IPS DF 6.9 (cell line): ENCODE data around the gene CYSLTR2.

ENCODE experiments used
- DNase-seq: peaks from one replicate; pipeline ENCODE4 v3.0.0-alpha.2; 2013; ENCODE audit warnings: low read depth, low spot score
- H3K27ac ChIP-seq: one replicate; pipeline ENCODE4 v1.5.1; 2013; ENCODE audit warnings: low read length, control low read depth
- H3K27me3 ChIP-seq: 2 replicates; pipeline ENCODE4 v1.6.1; 2013; ENCODE audit warnings: mild to moderate bottlenecking, low read length; ENCODE audit not compliant: control insufficient read depth, insufficient read depth
- H3K36me3 ChIP-seq: 2 replicates; pipeline ENCODE4 v1.6.1; 2013; ENCODE audit warnings: low read length; ENCODE audit not compliant: control insufficient read depth, insufficient read depth
- H3K4me1 ChIP-seq: 2 replicates; pipeline ENCODE4 v1.6.1; 2013; ENCODE audit warnings: low read length; ENCODE audit not compliant: control insufficient read depth, insufficient read depth
- H3K4me3 ChIP-seq: 2 replicates; pipeline ENCODE4 v1.5.1; 2013; ENCODE audit warnings: mild to moderate bottlenecking, low read length
- H3K9me3 ChIP-seq: 2 replicates; pipeline ENCODE4 v1.6.1; 2013; ENCODE audit warnings: low read length, inconsistent platforms; ENCODE audit not compliant: control insufficient read depth, insufficient read depth
- whole genome bisulfite sequencing: extraction: QIAGEN DNeasy Blood & Tissue Kit; methylation state at CpG from one replicate; pipeline ENCODE4 v1.1.7; 2013; ENCODE audit warnings: mixed read lengths, missing lambda C conversion rate; ENCODE audit not compliant: insufficient read length, insufficient coverage; 5-methylcytosine and 5-hydroxymethylcytosine counted together

CYSLTR2 gene

DNA sequence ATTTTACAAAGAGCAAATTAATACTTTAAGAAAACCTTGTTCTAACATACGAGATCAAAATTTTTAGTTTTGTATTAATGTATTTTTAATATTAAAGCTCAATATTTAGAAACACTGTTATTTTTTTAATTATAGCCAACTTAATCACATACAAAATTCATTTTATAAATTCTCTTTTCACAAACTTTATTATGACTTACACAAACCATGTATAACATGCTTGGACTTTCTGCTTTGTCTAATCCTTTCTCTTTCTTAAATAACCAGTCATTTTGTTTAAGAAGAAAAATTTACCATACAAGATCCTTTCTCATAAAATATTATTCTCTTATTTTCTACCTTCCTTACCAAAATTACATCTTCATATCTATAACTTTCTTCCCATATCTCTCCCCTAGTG is 62.2 kb downstream of the CYSLTR2 start:
- no peak for DNase-seq
- H3K27ac ChIP-seq = no peak overlapping the region
- peaks cover 2% of the 10 kb centered on the region; the same call in 1 of the 2 replicates for H3K9me3 ChIP-seq
- WGBS = no CpG with 5 or more reads among the region's 1 CpG
- no peak overlapping the region for H3K4me3 ChIP-seq
- H3K4me1 ChIP-seq = no peaks in the 10 kb centered on the region
- H3K27me3 ChIP-seq = no peaks in the 10 kb centered on the region
- H3K36me3 ChIP-seq = no peaks in the 10 kb centered on the region

DNA sequence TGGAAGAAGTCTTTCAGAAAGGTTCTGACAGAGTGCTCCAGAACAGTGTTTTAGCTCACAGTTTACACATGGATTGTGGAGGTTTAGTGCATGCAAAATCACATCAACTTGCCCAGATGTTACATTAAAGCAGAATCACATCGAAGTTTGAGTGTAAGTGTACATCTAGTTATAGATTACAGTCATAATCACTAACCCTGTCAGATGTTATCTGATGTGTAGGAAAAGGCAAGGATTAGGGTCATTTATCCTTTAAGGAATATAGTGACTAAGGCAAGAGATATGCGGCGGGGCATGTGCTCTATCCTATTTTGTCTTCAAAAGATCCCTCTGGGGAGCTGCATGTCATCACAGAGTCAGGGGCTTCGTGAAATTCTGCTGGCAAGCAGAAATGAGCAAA is 66.9 kb downstream of the CYSLTR2 start:
- H3K36me3 ChIP-seq = no peaks in the 10 kb centered on the region
- no peak for DNase-seq
- no peaks in the 10 kb centered on the region; the same call in 1 of the 2 replicates for H3K9me3 ChIP-seq
- H3K4me1 ChIP-seq = no peaks in the 10 kb centered on the region
- H3K4me3 ChIP-seq = no peak overlapping the region
- H3K27ac ChIP-seq = no peak overlapping the region
- H3K27me3 ChIP-seq = no peaks in the 10 kb centered on the region
- no CpG with 5 or more reads among the region's 4 CpGs for WGBS

DNA sequence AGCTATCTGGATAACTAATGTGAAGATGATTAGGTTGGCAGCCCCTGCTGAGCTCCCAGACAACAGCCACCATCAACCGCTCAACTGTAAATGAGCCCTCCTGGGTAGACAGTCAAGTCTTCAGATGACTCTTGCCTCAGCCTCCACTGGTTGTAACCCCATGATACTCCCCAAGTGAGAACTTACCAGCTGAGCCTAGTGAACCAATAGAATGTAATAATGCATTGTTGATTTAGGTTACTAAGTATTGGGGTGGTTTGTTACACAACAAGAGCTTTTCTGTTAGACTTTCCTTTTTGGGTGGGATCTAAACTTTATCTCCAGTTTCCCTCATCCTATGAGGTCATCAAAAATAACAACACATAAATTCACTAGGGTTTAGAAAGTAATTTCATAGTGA is 69.4 kb downstream of the CYSLTR2 start:
- H3K27ac ChIP-seq = no peak overlapping the region
- H3K4me1 ChIP-seq = no peaks in the 10 kb centered on the region
- no peaks in the 10 kb centered on the region for H3K27me3 ChIP-seq
- no CpG with 5 or more reads among the region's 1 CpG for WGBS
- H3K4me3 ChIP-seq = no peak overlapping the region
- H3K9me3 ChIP-seq = no peaks in the 10 kb centered on the region; the same call in 1 of the 2 replicates
- no peak for DNase-seq
- H3K36me3 ChIP-seq = no peaks in the 10 kb centered on the region

DNA sequence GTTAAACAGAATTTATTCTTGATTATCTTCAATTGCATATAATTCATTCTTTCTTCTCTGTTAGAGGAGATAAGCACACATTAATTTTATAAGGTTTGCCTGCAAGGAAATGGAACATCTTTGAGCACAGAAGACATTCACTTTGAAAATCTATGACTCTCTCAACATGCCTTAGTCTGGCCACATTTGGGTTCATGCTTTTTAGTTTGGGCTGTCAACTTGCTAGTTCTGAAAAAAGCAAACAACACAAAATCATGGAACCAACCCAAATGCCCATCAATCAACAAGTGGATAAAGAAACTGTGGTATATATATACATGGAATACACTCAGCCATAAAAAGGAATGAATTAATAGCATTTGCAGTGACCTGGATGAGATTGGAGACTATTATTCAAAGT is 71.5 kb downstream of the CYSLTR2 start:
- no peaks in the 10 kb centered on the region for H3K27me3 ChIP-seq
- no peaks in the 10 kb centered on the region for H3K4me1 ChIP-seq
- H3K9me3 ChIP-seq = no peaks in the 10 kb centered on the region
- DNase-seq = no peak
- H3K27ac ChIP-seq = no peak overlapping the region
- H3K36me3 ChIP-seq = no peaks in the 10 kb centered on the region
- H3K4me3 ChIP-seq = no peak overlapping the region

DNA sequence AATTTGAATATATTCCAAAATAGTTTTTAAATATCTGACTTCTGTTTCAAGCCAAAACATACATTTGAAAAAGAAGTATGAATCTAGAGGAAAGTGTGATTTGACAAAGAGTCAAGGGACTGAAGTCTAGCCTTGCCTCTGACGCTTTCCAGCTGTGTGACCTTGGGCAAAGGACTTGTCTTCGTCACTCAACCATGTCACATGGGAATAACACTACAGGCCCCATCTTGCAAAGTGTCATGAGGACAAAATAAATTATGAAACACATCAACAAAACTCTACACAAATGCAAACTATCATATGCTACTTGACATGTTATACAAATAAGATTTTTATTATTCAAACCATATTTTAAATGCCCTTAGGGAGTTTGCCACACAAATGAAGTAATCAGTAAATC is 73.0 kb downstream of the CYSLTR2 start:
- no peaks in the 10 kb centered on the region for H3K9me3 ChIP-seq
- no peak overlapping the region for H3K27ac ChIP-seq
- no peak overlapping the region for H3K4me3 ChIP-seq
- no CpG with 5 or more reads among the region's 2 CpGs for WGBS
- no peaks in the 10 kb centered on the region for H3K36me3 ChIP-seq
- no peaks in the 10 kb centered on the region for H3K27me3 ChIP-seq
- DNase-seq = no peak
- no peaks in the 10 kb centered on the region; the same call in 1 of the 2 replicates for H3K4me1 ChIP-seq

DNA sequence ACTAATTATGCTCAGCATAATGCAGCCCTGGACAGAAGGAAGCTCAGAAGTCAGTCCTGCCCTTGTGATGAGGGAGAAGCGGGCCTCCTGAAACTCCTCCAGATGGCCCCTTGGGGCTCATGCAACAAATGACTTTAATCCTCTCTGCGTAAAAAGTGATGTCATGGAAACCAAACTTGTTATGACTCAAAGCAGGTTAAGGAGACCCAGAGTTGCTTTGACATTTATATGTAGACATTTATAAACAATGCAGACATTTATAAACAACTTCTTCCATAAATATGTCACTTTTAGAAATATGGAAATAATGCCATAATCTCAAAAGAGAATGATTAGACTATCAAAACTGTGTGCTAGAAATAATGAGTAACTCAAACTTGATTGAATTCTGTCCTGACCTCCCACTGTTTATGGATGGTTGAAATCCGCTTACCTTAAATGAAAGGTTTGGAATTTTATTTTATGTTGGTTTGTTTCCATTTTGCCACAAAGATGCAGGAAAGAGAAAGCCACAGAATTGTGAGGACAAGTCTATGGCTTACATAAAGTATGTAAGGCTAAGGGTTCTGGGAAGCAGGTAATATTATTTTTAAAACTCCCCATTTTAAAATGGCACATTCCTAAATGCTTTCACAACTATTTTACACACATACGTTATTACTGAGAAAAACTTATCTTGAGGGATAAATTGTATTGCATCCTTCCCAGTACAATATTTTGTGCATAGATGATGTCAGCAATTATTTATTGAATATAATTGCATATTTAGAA is 73.7 kb downstream of the CYSLTR2 start:
- no CpG with 5 or more reads among the region's 4 CpGs for WGBS
- H3K27ac ChIP-seq = no peak overlapping the region
- no peaks in the 10 kb centered on the region for H3K27me3 ChIP-seq
- no peaks in the 10 kb centered on the region; the same call in 1 of the 2 replicates for H3K4me1 ChIP-seq
- H3K4me3 ChIP-seq = no peak overlapping the region
- no peaks in the 10 kb centered on the region for H3K9me3 ChIP-seq
- DNase-seq = no peak
- H3K36me3 ChIP-seq = no peaks in the 10 kb centered on the region

DNA sequence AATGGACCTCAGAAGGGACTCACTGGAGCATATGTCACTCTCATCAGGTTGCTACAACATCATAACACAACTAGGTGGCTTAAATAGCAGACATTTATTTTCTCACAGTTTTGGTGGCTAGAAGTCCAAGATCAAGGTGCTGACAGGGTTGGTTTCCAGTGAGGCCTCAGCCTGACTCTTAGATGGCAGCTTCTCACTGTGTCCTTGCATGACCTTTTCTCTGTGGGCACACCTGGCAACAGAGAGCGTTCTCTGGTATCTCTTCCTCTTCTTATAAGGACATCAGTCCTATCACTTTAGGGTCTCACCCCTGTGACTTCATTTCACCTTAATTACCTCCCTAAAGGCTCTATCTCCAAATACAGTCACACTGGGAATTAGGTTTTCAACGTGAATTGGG is 74.5 kb downstream of the CYSLTR2 start:
- no peaks in the 10 kb centered on the region for H3K27me3 ChIP-seq
- WGBS = no CpG with 5 or more reads among the region's 2 CpGs
- no peaks in the 10 kb centered on the region for H3K9me3 ChIP-seq
- H3K4me1 ChIP-seq = no peaks in the 10 kb centered on the region; the same call in 1 of the 2 replicates
- no peaks in the 10 kb centered on the region for H3K36me3 ChIP-seq
- H3K4me3 ChIP-seq = no peak overlapping the region
- H3K27ac ChIP-seq = no peak overlapping the region
- no peak for DNase-seq

DNA sequence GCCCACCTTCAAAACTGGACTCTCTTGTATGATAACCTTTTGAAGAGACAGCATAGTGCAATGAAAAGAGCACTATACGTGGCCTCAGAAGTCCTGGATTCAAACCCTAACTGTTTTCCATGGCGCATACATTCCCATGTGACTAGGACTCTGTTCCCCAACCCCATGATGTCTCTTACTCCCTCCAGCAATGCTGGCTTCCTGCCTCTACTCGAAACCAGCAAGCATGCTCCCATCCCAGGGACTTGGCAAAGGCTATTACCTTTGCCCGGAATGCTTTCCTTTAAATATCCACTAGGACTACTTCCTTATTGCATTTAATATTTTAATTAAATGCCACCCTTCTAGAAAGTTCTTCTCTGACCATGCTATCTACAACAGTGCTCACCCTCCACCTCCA is 75.1 kb downstream of the CYSLTR2 start:
- no peak for DNase-seq
- WGBS = no CpG with 5 or more reads among the region's 4 CpGs
- Histone ChIP-seq H3K27me3 (no peaks in the 10 kb centered on the region), H3K27ac (no peak overlapping the region), H3K36me3 (no peaks in the 10 kb centered on the region), H3K9me3 (no peaks in the 10 kb centered on the region), H3K4me3 (no peak overlapping the region), H3K4me1 (no peaks in the 10 kb centered on the region; the same call in 1 of the 2 replicates)

DNA sequence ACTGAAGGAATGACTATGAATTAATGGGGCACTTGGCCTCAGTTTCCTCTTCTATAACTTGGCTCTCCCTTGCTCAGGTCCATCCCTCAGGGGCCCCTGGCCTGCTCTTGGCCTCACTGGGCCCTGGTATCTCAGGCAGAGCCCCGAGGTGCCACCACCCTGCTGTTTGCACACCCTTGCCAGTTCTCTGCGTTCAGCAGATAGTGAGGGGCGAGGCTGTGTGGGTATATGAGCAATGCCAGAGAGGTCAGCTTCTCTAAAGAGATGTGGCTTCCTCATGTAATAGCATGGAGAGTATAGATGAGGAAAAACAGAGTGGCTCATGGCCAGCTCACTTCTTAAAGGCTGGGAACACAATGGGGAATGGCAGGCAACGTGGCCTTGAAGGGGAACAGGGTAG is 76.1 kb downstream of the CYSLTR2 start:
- no peaks in the 10 kb centered on the region; the same call in 1 of the 2 replicates for H3K4me1 ChIP-seq
- no CpG with 5 or more reads among the region's 4 CpGs for WGBS
- H3K27me3 ChIP-seq = no peaks in the 10 kb centered on the region
- no peak for DNase-seq
- no peak overlapping the region for H3K27ac ChIP-seq
- no peaks in the 10 kb centered on the region for H3K9me3 ChIP-seq
- no peaks in the 10 kb centered on the region for H3K36me3 ChIP-seq
- no peak overlapping the region for H3K4me3 ChIP-seq

DNA sequence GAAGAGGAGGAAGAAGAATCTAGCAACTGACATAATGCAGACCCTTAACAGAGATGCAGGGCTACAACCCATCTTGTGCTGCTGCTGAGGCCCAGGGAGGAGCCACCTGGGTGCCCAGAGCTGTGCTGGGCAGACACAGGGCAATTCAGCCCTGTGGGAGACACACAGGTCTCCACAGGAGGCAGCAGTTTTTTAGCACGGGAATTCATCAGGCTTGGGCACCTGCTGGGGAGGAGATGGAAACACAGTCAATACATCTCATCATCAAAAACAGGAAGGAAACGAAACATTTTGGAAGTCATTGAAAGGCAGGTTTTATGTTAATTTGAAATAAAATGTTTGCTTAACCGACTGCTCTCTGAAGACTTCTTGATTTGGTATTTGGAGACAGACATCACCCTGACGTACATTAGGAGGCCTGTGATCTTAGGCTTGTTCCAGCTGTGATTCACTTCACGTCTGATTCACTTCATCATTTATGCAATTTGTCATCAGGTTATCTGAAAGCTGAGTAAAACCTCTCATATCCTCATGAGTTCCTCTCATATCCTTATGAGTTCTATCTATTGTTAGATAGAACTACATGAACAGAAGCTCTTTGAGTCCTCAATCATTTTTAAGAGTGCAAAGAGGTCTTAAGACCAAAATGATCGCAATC is 77.4 kb downstream of the CYSLTR2 start:
- H3K4me1 ChIP-seq = no peaks in the 10 kb centered on the region; the same call in 1 of the 2 replicates
- no CpG with 5 or more reads among the region's 6 CpGs for WGBS
- no peaks in the 10 kb centered on the region for H3K9me3 ChIP-seq
- H3K4me3 ChIP-seq = no peak overlapping the region
- H3K36me3 ChIP-seq = no peaks in the 10 kb centered on the region
- H3K27me3 ChIP-seq = no peaks in the 10 kb centered on the region
- no peak overlapping the region for H3K27ac ChIP-seq
- DNase-seq = no peak
